ENCODE results near the gene AVPR1A. TPM values are rescaled to one million over a fixed set of nuclear protein-coding genes. Genes with fewer than 3 reads are reported as not detected.

Gene AVPR1A
- polyA plus RNA-seq, 1 donor from 2014 or later = not detected

DNA sequence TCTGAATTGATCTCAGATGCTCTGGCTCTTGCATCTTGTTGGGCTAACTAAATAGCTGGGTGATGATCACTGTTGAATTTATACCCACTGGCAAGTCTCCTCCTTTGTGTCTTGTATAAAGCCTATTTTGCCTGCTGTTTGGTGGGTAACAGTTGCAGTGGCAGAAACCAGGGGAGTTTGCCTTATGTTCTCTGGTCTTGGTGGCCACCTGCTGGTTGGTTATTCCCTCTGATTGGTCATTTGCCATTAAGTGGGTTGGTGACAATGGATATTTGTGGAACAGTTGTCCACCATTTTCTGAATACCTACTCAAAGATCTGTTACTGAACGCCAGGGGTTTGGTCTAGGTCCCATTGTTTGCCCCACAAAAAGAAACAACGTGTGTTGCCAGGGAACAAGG is 52.1 kb downstream of the AVPR1A start:
- H3K9ac ChIP-seq (ENCODE audit: low read length) = no peak overlapping the region
- H3K27ac ChIP-seq (ENCODE audit: low read length) = no peak overlapping the region
- no peaks in the 10 kb centered on the region for H3K9me3 ChIP-seq (ENCODE audit: low read length)
- H4K20me1 ChIP-seq (ENCODE audit: insufficient read depth) = no peaks in the 10 kb centered on the region
- H3F3A ChIP-seq (ENCODE audit: insufficient read depth, low read length, poor library complexity, severe bottlenecking) = no peaks in the 10 kb centered on the region
- no peak overlapping the region for H3K4me3 ChIP-seq (ENCODE audit: low read length)
- H3K36me3 ChIP-seq (ENCODE audit: insufficient read depth, low read length) = no peaks in the 10 kb centered on the region
- H3K27me3 ChIP-seq (ENCODE audit: insufficient read depth, low read depth, low read length) = no peaks in the 10 kb centered on the region
- no peaks in the 10 kb centered on the region for H3K79me2 ChIP-seq (replicated peaks; ENCODE audit: insufficient read depth, low read length)
- H3K9me2 ChIP-seq (ENCODE audit: insufficient read depth, low read length) = no peaks in the 10 kb centered on the region
- no peak overlapping the region for H2AFZ ChIP-seq (ENCODE audit: low read depth, low read length)
- TF ChIP-seq SMC3 (conservative IDR thresholded peaks at IDR 0.05; ENCODE audit: poor library complexity) (no peak), TAF1 (IDR thresholded peaks at IDR 0.05; ENCODE audit: low read depth) (no peak), EP300 (conservative IDR thresholded peaks at IDR 0.05; ENCODE audit: poor library complexity, severe bottlenecking) (no peak), EZH2 (IDR thresholded peaks at IDR 0.05; ENCODE audit: borderline replicate concordance, insufficient read depth, low read length, poor library complexity, severe bottlenecking) (no peak), RAD21 (conservative IDR thresholded peaks at IDR 0.05) (no peak), MXI1 (conservative IDR thresholded peaks at IDR 0.05; ENCODE audit: poor library complexity, severe bottlenecking) (no peak), POLR2AphosphoS5 (IDR thresholded peaks at IDR 0.05) (no peak)
- TF ChIP-seq, protein P1, sequence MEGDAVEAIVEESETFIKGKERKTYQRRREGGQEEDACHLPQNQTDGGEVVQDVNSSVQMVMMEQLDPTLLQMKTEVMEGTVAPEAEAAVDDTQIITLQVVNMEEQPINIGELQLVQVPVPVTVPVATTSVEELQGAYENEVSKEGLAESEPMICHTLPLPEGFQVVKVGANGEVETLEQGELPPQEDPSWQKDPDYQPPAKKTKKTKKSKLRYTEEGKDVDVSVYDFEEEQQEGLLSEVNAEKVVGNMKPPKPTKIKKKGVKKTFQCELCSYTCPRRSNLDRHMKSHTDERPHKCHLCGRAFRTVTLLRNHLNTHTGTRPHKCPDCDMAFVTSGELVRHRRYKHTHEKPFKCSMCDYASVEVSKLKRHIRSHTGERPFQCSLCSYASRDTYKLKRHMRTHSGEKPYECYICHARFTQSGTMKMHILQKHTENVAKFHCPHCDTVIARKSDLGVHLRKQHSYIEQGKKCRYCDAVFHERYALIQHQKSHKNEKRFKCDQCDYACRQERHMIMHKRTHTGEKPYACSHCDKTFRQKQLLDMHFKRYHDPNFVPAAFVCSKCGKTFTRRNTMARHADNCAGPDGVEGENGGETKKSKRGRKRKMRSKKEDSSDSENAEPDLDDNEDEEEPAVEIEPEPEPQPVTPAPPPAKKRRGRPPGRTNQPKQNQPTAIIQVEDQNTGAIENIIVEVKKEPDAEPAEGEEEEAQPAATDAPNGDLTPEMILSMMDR (IDR thresholded peaks at IDR 0.05; ENCODE audit: poor library complexity, severe bottlenecking) = no peak
- no peak overlapping the region for H3K4me2 ChIP-seq (ENCODE audit: low read length)

DNA sequence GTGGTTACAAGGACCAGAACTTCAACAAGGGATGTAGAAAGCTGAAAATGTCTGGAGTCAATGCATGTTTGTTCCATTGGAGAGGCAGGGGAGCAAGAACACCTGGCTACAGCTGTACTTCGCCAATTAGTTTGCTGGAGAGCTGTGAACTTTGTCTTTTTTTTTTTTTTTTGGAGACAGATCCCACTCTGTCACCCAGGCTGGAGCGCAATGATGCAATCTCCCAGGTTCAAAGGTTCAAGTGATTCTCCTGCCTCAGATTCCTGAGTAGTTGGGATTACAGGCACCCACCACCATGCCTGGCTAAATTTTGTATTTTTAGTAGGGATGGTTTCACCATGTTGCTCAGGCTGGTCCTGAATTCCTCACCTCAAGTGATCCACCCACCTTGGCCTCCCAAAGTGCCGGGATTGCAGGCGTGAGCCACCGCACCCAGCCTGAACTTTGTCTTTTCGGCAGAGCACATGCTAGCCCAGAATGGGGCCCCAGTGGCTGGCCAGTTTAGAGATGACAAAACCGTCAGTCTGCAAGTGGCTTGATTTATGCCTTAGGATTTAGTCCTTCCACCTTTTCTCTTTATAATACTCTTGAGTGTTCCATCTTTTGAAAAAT is 55.5 kb downstream of the AVPR1A start:
- no peaks in the 10 kb centered on the region for H3K27me3 ChIP-seq (ENCODE audit: insufficient read depth, low read depth, low read length)
- H2AFZ ChIP-seq (ENCODE audit: low read depth, low read length) = no peak overlapping the region
- H3K36me3 ChIP-seq (ENCODE audit: insufficient read depth, low read length) = no peaks in the 10 kb centered on the region
- no peaks in the 10 kb centered on the region for H3K9me2 ChIP-seq (ENCODE audit: insufficient read depth, low read length)
- H3F3A ChIP-seq (ENCODE audit: insufficient read depth, low read length, poor library complexity, severe bottlenecking) = no peaks in the 10 kb centered on the region
- H3K4me2 ChIP-seq (ENCODE audit: low read length) = no peak overlapping the region
- H3K9ac ChIP-seq (ENCODE audit: low read length) = no peak overlapping the region
- H3K9me3 ChIP-seq (ENCODE audit: low read length) = no peaks in the 10 kb centered on the region
- no peak overlapping the region for H3K27ac ChIP-seq (ENCODE audit: low read length)
- TF ChIP-seq EZH2 (IDR thresholded peaks at IDR 0.05; ENCODE audit: borderline replicate concordance, insufficient read depth, low read length, poor library complexity, severe bottlenecking) = no peak
- H3K79me2 ChIP-seq (replicated peaks; ENCODE audit: insufficient read depth, low read length) = no peaks in the 10 kb centered on the region
- no peak overlapping the region for H3K4me3 ChIP-seq (ENCODE audit: low read length)
- no peaks in the 10 kb centered on the region for H4K20me1 ChIP-seq (ENCODE audit: insufficient read depth)

DNA sequence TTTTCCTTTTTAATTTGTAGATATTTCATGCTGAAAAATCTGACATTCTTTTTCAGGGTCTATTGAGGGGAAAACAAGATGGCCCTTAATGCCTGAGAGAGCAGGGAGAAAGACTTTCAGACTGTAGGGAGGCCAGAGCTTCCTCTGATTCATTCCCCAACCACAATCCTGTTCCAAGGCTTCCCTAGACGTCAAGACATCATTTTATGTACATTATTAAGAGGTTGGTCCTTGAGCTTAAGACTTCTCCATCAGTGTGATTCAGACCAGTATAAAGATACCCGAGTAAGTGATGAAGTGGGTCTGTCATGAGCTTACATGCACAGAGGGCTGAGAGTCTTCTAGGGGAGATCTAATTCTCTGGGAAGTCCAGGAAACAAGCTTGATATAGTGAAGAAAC is 57.3 kb downstream of the AVPR1A start:
- no peaks in the 10 kb centered on the region for H3K79me2 ChIP-seq (replicated peaks; ENCODE audit: insufficient read depth, low read length)
- TF ChIP-seq EZH2 (IDR thresholded peaks at IDR 0.05; ENCODE audit: borderline replicate concordance, insufficient read depth, low read length, poor library complexity, severe bottlenecking) = no peak
- no peak for TF ChIP-seq POLR2AphosphoS5 (IDR thresholded peaks at IDR 0.05)
- H3K36me3 ChIP-seq (ENCODE audit: insufficient read depth, low read length) = no peaks in the 10 kb centered on the region
- H3K27ac ChIP-seq (ENCODE audit: low read length) = no peak overlapping the region
- no peaks in the 10 kb centered on the region for H3F3A ChIP-seq (ENCODE audit: insufficient read depth, low read length, poor library complexity, severe bottlenecking)
- H3K4me2 ChIP-seq (ENCODE audit: low read length) = no peak overlapping the region
- no peaks in the 10 kb centered on the region for H3K27me3 ChIP-seq (ENCODE audit: insufficient read depth, low read depth, low read length)
- no peak overlapping the region for H2AFZ ChIP-seq (ENCODE audit: low read depth, low read length)
- H3K9me3 ChIP-seq (ENCODE audit: low read length) = no peaks in the 10 kb centered on the region
- no peak overlapping the region for H3K9ac ChIP-seq (ENCODE audit: low read length)
- H4K20me1 ChIP-seq (ENCODE audit: insufficient read depth) = no peaks in the 10 kb centered on the region
- no peak overlapping the region for H3K4me3 ChIP-seq (ENCODE audit: low read length)
- no peaks in the 10 kb centered on the region for H3K9me2 ChIP-seq (ENCODE audit: insufficient read depth, low read length)
